H1 (cell line): ENCODE results near the gene ACO1. TPM values are rescaled to one million over a fixed set of nuclear protein-coding genes. Genes with fewer than 3 reads are reported as not detected.

ENCODE experiments used
- CHD1 ChIP-seq: IDR thresholded peaks from 2 replicates; pipeline ENCODE4 v1.6.1; 2012; ENCODE audit warnings: low read depth, low read length, improper control_type of control experiment
- HDAC2 ChIP-seq, 2 experiments: fragments of 300-600 bp in 1 of 2; sonication (generic) in 1 of 2; IDR thresholded peaks; 2 replicates each; pipeline ENCODE4 v1.6.1; 2011 to 2012; ENCODE audit warnings: low read depth in 2 of 2, low read length in 2 of 2, mild to moderate bottlenecking in 2 of 2, moderate library complexity in 2 of 2, borderline replicate concordance in 1 of 2, inconsistent platforms in 1 of 2
- SIRT6 ChIP-seq: IDR thresholded peaks from one replicate; pipeline ENCODE4 v1.7.1; 2012; ENCODE audit warnings: low read length, inconsistent platforms
- polyA plus RNA-seq, 7 experiments: library from polyadenylated mRNA; depleted of rRNA in 3 of 7; stranded (reverse) in 5 of 7; unstranded in 2 of 7; fragments of >200 nt in 5 of 7; fragments of 200-250 nt in 2 of 7; gene quantifications; 1 replicate in 5 of 7; 2 replicates in 1 of 7; 4 replicates in 1 of 7; pipeline versions ENCODE4 v1.2.1 to v1.2.3, GENCODE V29; 2011 to 2013; ENCODE audit warnings: missing spikeins in 2 of 7, mixed read lengths in 2 of 7
- total RNA-seq: library from RNA; stranded (reverse); fragmentation: NEBNext Ultra II Directional; extraction: Animal tissue kit (Norgen Biotek cat#: 25700); gene quantifications from 2 replicates; pipeline ENCODE4 v1.2.1, GENCODE V29; 2021

The ACO1 gene
- total and polyA plus RNA-seq, 2 of the 8 experiments (the other 6 are each of a cell fraction or from before 2014, with no cell fraction given), result 39.3 to 49.8 TPM

DNA sequence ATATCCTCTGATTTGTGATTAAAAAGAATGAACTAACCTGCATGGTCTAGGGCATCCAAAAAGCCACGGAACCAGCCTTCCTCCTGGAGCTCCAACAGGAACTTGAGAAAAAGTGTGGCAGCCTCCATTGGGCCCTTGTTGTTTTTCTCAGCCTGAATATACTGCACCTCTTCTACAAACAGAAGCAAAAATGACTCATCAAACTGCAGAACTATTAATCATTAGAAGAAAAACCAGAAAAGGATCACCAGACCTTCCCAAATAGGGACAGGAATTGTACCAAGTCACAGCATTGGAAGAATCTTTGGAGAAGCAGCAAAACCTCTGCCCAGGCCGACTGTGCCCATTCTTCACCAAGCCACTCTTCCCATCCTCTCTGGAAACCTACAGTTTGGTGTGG is 116.3 kb downstream of the ACO1 start (continued):
- no peak for TF ChIP-seq SIRT6
- no peak for TF ChIP-seq CHD1
- no peak for TF ChIP-seq HDAC2 (IDR thresholded peaks at IDR 0.05; ENCODE audit: borderline replicate concordance in 1 of 2, low read depth in 2 of 2, low read length in 2 of 2)
